ENCODE results near the gene PPP1R3E. TPM values are rescaled to one million over a fixed set of nuclear protein-coding genes. Genes with fewer than 3 reads are reported as not detected.

The PPP1R3E gene
- total and polyA plus RNA-seq, 12 donors, result 2.3 to 20.6 (median 6.6) TPM

- peaks cover 0 to 12% (median 3%) of the 10 kb centered on the region in 7 donors for H3K27me3 ChIP-seq
- ATAC-seq (no peak), DNase-seq (no peak)
- no peak for TF ChIP-seq CTCF (IDR thresholded peaks at IDR 0.05)
- H3K4me1 ChIP-seq, result no peaks in the 10 kb centered on the region
- intact Hi-C loops (cut with DNase I), result no loop called here
- 88 to 95% methylated on average over 7 of the region's 7 CpGs for WGBS, 2 donors
- H3K4me3 ChIP-seq, result no peak overlapping the region
- no peak overlapping the region for H3K27ac ChIP-seq
- H3K36me3 ChIP-seq, result no peaks in the 10 kb centered on the region
- no peaks in the 10 kb centered on the region for H3K9me3 ChIP-seq
These were observed 54.1 kb downstream of the PPP1R3E start for GRCh38 chr14:23248601-23249000.

Other genes with a start within 250 kb of the PPP1R3E start
- gene CDH24, start 245.3 kb downstream of the PPP1R3E start, total RNA-seq, result 1 to 10 TPM in 7 of 10 donors, under 1 TPM in 3; 0.57 to 4.4 (median 1.3) TPM
- gene CDH24, start 245.3 kb downstream of the PPP1R3E start, polyA plus RNA-seq, result 1 to 10 TPM; 1.9 to 9.1 TPM
- 10 to 100 TPM; 60.2 to 79.7 (median 68.0) TPM for gene ACIN1, start 207.7 kb downstream of the PPP1R3E start, total RNA-seq
- 100 to 1,000 TPM in 1 of 2 donors, 10 to 100 TPM in 1; 35.7 to 119 TPM for gene ACIN1, start 207.7 kb downstream of the PPP1R3E start, polyA plus RNA-seq
- gene C14orf119, start 207.4 kb downstream of the PPP1R3E start, total RNA-seq, result 10 to 100 TPM; 22.3 to 35.9 (median 28.4) TPM
- gene C14orf119, start 207.4 kb downstream of the PPP1R3E start, polyA plus RNA-seq, result 10 to 100 TPM in 1 of 2 donors, 1 to 10 TPM in 1; 9.8 to 43.3 TPM
- not detected for gene CIROP, start 197.9 kb downstream of the PPP1R3E start, total RNA-seq
- not detected for gene CIROP, start 197.9 kb downstream of the PPP1R3E start, polyA plus RNA-seq
- gene CEBPE, start 183.6 kb downstream of the PPP1R3E start, total RNA-seq, result under 1 TPM in 1 of 10 donors, not detected in 9; 0.53 TPM
- gene CEBPE, start 183.6 kb downstream of the PPP1R3E start, polyA plus RNA-seq, result under 1 TPM in 1 of 2 donors, not detected in 1; 0.07 TPM
- 10 to 100 TPM in 4 of 10 donors, 1 to 10 TPM in 6; 5.9 to 14.8 (median 9.6) TPM for gene SLC7A8, start 119.2 kb downstream of the PPP1R3E start, total RNA-seq
- gene SLC7A8, start 119.2 kb downstream of the PPP1R3E start, polyA plus RNA-seq, result 10 to 100 TPM in 1 of 2 donors, 1 to 10 TPM in 1; 7.8 to 14.9 TPM
- not detected for gene RNF212B, start 64.9 kb downstream of the PPP1R3E start, total RNA-seq
- gene RNF212B, start 64.9 kb downstream of the PPP1R3E start, polyA plus RNA-seq, result not detected
- 10 to 100 TPM in 4 of 10 donors, 1 to 10 TPM in 6; 5.7 to 13.4 (median 9.5) TPM for gene HOMEZ, start 16.7 kb downstream of the PPP1R3E start, total RNA-seq
- gene HOMEZ, start 16.7 kb downstream of the PPP1R3E start, polyA plus RNA-seq, result 1 to 10 TPM; 7.0 to 7.3 TPM
- gene BCL2L2, start 4.0 kb upstream of the PPP1R3E start, total RNA-seq, result 10 to 100 TPM; 33.3 to 44.9 (median 38.2) TPM
- 10 to 100 TPM; 16.8 to 22.4 TPM for gene BCL2L2, start 4.0 kb upstream of the PPP1R3E start, polyA plus RNA-seq
- gene PABPN1, start 18.6 kb upstream of the PPP1R3E start, total RNA-seq, result 10 to 100 TPM; 57.0 to 96.1 (median 67.8) TPM
- gene PABPN1, start 18.6 kb upstream of the PPP1R3E start, polyA plus RNA-seq, result 100 to 1,000 TPM in 1 of 2 donors, 10 to 100 TPM in 1; 67.0 to 196 TPM
- 10 to 100 TPM in 4 of 10 donors, 1 to 10 TPM in 6; 4.8 to 18.9 (median 9.6) TPM for gene SLC22A17, start 50.0 kb upstream of the PPP1R3E start, total RNA-seq
- 10 to 100 TPM in 1 of 2 donors, 1 to 10 TPM in 1; 9.9 to 10.6 TPM for gene SLC22A17, start 50.0 kb upstream of the PPP1R3E start, polyA plus RNA-seq
- 1 to 10 TPM; 1.1 to 3.7 (median 2.2) TPM for gene EFS, start 62.3 kb upstream of the PPP1R3E start, total RNA-seq
- gene EFS, start 62.3 kb upstream of the PPP1R3E start, polyA plus RNA-seq, result 1 to 10 TPM; 3.7 to 6.0 TPM
- gene IL25, start 70.0 kb upstream of the PPP1R3E start, total RNA-seq, result under 1 TPM in 1 of 10 donors, not detected in 9; 0.29 TPM
- gene IL25, start 70.0 kb upstream of the PPP1R3E start, polyA plus RNA-seq, result not detected
- gene CMTM5, start 74.2 kb upstream of the PPP1R3E start, total RNA-seq, result under 1 TPM in 3 of 10 donors, not detected in 7; 0.32 to 0.53 (median 0.49) TPM
- gene CMTM5, start 74.2 kb upstream of the PPP1R3E start, polyA plus RNA-seq, result 1 to 10 TPM; 2.9 to 5.3 TPM
- gene MYH6, start 105.4 kb upstream of the PPP1R3E start, total RNA-seq, result 1,000 to 10,000 TPM in 2 of 10 donors, 100 to 1,000 TPM in 6, 10 to 100 TPM in 2; 76.6 to 7,525 (median 125) TPM
- 1,000 to 10,000 TPM; 3,967 to 5,106 TPM for gene MYH6, start 105.4 kb upstream of the PPP1R3E start, polyA plus RNA-seq
- over 10,000 TPM in 9 of 10 donors, 1,000 to 10,000 TPM in 1; 7,779 to 22,607 (median 19,145) TPM for gene MYH7, start 132.8 kb upstream of the PPP1R3E start, total RNA-seq
- 1,000 to 10,000 TPM in 1 of 2 donors, 100 to 1,000 TPM in 1; 641 to 7,351 TPM for gene MYH7, start 132.8 kb upstream of the PPP1R3E start, polyA plus RNA-seq
- 10 to 100 TPM; 14.4 to 20.9 (median 17.2) TPM for gene NGDN, start 166.8 kb upstream of the PPP1R3E start, total RNA-seq
- 10 to 100 TPM; 22.2 to 40.5 TPM for gene NGDN, start 166.8 kb upstream of the PPP1R3E start, polyA plus RNA-seq
- gene ZFHX2, start 248.9 kb upstream of the PPP1R3E start, total RNA-seq, result 1 to 10 TPM in 5 of 10 donors, under 1 TPM in 5; 0.57 to 1.9 (median 1.1) TPM
- 1 to 10 TPM in 1 of 2 donors, under 1 TPM in 1; 0.25 to 1.0 TPM for gene ZFHX2, start 248.9 kb upstream of the PPP1R3E start, polyA plus RNA-seq

All from heart right ventricle (tissue), 16 donors.